ENCODE results near the gene C15orf39. TPM values are rescaled to one million over a fixed set of nuclear protein-coding genes. Genes with fewer than 3 reads are reported as not detected.

Gene C15orf39
- total RNA-seq, 1 donor from 2014 or later = 62.2 TPM

DNA sequence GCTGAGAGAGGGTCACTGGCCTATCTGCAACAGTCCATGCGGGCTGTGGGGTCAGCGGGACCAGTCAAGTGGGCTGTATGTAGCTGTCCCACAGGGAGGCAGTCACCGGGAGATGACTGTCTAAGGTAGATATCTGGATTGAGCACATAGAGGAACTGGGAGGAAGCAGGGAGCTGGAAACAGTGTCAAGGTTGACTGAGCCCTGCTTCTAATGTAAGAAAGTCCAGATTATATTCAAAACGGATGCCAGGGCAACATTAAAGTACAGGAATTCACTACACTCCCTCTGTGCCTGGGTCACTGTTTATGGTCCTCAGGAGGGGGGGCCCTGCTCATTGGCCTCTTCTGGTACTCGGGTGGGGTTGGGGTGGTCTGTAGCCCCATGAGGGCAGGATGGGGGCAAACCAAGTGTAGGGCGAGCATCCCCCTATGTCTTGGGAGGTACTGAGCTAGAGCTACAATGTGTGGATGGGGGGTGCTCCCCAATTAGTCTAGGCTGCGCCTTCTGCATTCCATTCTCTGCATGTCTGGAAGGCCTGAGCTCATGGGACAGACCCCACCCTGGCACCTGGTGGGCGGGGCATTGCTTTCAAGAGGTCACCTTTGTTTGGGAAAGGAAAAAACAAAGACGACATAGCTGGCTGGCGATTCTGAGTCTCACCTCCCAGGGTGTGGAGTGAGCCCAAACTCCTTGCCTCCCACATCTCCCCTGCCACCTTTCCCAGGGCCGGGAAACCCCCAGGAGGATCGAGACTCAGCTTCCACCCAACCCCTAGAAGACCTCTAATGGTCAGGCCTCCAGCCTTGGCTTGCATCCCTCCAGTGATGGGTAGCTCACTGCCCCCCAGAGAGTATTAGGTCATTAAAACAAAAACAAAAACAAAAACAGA lies 45.1 kb upstream of the C15orf39 start:
- no peaks in the 10 kb centered on the region for H3K9me3 Mint-ChIP-seq
- peaks cover 28% of the 10 kb centered on the region for H3K4me1 Mint-ChIP-seq
- H3K4me3 Mint-ChIP-seq = no peak overlapping the region
- DNase-seq (ENCODE audit: low spot score in 2 of 2, unreplicated experiment in 2 of 2) = no peak
- H3K36me3 Mint-ChIP-seq = no peaks in the 10 kb centered on the region
- TF ChIP-seq, protein P1, sequence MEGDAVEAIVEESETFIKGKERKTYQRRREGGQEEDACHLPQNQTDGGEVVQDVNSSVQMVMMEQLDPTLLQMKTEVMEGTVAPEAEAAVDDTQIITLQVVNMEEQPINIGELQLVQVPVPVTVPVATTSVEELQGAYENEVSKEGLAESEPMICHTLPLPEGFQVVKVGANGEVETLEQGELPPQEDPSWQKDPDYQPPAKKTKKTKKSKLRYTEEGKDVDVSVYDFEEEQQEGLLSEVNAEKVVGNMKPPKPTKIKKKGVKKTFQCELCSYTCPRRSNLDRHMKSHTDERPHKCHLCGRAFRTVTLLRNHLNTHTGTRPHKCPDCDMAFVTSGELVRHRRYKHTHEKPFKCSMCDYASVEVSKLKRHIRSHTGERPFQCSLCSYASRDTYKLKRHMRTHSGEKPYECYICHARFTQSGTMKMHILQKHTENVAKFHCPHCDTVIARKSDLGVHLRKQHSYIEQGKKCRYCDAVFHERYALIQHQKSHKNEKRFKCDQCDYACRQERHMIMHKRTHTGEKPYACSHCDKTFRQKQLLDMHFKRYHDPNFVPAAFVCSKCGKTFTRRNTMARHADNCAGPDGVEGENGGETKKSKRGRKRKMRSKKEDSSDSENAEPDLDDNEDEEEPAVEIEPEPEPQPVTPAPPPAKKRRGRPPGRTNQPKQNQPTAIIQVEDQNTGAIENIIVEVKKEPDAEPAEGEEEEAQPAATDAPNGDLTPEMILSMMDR (IDR thresholded peaks at IDR 0.05; ENCODE audit: unreplicated experiment) = no peak
- H3K27me3 Mint-ChIP-seq (ENCODE audit: low read depth) = no peaks in the 10 kb centered on the region
- peak overlapping the region; percentile 76 for H3K27ac Mint-ChIP-seq

DNA sequence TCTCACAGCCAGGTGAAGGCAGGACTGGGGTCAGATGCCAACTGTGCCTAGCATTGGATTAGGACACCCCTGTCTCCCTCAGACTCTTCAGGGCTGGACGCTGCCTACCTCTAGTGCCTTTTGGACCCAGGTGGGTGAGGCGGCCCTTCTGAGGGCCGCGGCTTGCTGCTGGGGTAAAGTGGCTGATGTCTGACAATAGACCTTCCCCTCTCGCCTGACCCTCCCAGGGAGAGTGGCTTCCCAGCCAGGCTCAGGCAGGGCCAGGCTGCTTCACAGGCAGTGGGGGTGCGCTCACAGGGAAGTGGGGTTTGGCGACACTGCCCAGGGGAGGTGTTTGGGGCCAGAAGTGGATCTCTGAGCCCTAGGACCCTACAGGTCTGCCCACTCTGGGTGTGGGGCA lies 43.3 kb upstream of the C15orf39 start:
- Mint-ChIP-seq H3K27ac (no peak overlapping the region), H3K27me3 (ENCODE audit: low read depth) (no peaks in the 10 kb centered on the region), H3K36me3 (no peaks in the 10 kb centered on the region), H3K9me3 (no peaks in the 10 kb centered on the region), H3K4me3 (no peak overlapping the region), H3K4me1 (peaks cover 17% of the 10 kb centered on the region)
- TF ChIP-seq, protein P1 (IDR thresholded peaks at IDR 0.05; ENCODE audit: unreplicated experiment) = no peak
- DNase-seq (ENCODE audit: low spot score in 2 of 2, unreplicated experiment in 2 of 2) = no peak

DNA sequence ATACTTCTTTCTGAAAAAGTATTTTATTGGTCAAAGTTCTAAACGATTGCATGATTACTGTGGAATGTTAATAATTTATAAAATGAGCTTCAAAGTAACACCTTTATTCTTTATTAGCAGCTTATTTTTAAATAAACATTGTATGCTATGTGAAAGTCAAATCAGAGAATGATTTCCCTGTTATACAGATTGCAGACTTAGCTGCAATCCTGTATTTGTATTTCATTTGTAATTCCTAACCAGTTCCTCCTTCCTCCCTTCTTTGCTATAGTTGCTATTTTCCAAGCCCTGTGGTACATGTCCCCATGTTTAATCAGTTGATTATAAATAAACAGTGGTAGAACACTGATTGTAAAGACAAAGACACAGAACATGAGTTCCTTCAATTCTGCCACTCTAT lies 42.4 kb upstream of the C15orf39 start:
- TF ChIP-seq, protein P1 (IDR thresholded peaks at IDR 0.05; ENCODE audit: unreplicated experiment) = no peak
- no peak for DNase-seq (ENCODE audit: low spot score in 2 of 2, unreplicated experiment in 2 of 2)
- H3K9me3 Mint-ChIP-seq = no peaks in the 10 kb centered on the region
- no peaks in the 10 kb centered on the region for H3K27me3 Mint-ChIP-seq (ENCODE audit: low read depth)
- peaks cover 11% of the 10 kb centered on the region for H3K4me1 Mint-ChIP-seq
- H3K27ac Mint-ChIP-seq = no peak overlapping the region
- H3K4me3 Mint-ChIP-seq = no peak overlapping the region
- H3K36me3 Mint-ChIP-seq = no peaks in the 10 kb centered on the region

DNA sequence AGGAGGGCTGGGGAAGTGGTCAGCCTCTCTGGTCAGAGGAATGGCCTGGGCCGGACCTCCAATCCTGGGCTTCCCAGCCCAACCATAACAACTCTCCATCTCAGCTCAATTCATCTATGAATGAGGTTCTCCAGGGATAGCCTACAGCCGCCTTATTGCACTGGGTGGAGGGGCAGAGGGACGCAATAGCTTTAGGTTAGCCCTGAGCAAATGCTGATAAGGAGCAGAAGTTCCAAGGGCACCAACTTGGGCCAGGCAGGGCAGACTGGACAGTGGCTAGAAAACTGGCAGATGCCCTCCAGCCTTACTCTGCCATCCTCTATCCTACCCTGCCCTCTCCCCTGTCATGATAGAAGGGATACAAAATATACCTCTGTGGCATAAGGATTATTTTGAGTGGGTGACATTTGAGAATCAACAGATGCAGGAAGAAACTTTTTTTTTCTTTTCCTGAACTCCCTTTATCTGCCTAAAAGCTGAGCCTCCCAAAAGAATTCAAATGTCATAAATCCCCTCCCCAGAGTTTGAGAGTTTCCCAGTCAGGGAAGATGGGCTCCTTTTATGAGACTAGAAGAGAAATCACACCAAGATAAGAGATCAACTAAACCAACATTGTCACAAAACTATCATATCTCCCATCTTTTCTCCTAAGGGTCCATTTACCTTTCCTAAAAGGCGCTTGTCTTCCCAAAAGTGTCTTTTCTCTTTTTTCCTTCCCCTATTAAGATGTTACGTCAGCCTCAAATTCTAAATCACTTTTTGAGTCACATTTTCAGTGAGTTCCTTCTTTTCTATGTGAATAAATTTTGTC lies 40.4 kb upstream of the C15orf39 start:
- peak overlapping the region; percentile 56 for H3K27ac Mint-ChIP-seq
- peaks cover 8% of the 10 kb centered on the region for H3K4me1 Mint-ChIP-seq
- DNase-seq (ENCODE audit: low spot score in 2 of 2, unreplicated experiment in 2 of 2) = no peak
- H3K9me3 Mint-ChIP-seq = peaks cover 8% of the 10 kb centered on the region
- H3K27me3 Mint-ChIP-seq (ENCODE audit: low read depth) = no peaks in the 10 kb centered on the region
- H3K36me3 Mint-ChIP-seq = peaks cover 2% of the 10 kb centered on the region
- no peak overlapping the region for H3K4me3 Mint-ChIP-seq
- TF ChIP-seq, protein P1 (IDR thresholded peaks at IDR 0.05; ENCODE audit: unreplicated experiment) = no peak

DNA sequence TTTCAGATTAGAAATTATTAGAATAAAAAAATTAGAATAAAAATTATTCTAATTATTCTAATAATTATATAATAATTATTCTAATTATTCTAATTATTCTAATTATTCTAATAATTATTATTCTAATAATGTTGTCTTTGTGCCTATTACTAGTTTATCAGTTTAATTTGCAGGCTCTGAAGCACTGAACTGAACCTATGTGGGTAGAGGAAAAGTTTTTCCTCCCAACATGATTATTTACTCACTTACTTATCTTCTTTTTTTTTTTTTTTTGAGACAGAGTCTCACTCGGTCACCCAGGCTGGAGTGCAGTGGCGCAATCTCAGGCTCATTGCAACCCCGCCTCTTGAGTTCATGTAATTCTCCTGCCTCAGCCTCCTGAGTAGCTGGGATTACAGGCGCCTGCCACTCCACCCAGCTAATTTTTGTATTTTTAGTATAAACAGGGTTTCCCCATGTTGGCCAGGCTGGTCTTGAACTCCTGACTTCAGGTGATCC lies 39.7 kb upstream of the C15orf39 start:
- Mint-ChIP-seq H3K27me3 (ENCODE audit: low read depth) (no peaks in the 10 kb centered on the region), H3K27ac (no peak overlapping the region), H3K9me3 (peaks cover 13% of the 10 kb centered on the region), H3K4me3 (no peak overlapping the region), H3K4me1 (peaks cover 4% of the 10 kb centered on the region), H3K36me3 (peaks cover 7% of the 10 kb centered on the region)
- TF ChIP-seq, protein P1 (IDR thresholded peaks at IDR 0.05; ENCODE audit: unreplicated experiment) = no peak
- no peak for DNase-seq (ENCODE audit: low spot score in 2 of 2, unreplicated experiment in 2 of 2)
